SK-N-MC (cell line): ENCODE measurements around the gene CSRNP2.

Experiments used
- DNase-seq: peaks from one replicate; pipeline ENCODE4 v3.0.0-alpha.2; 2011; ENCODE audit warnings: low read depth, low spot score
- H3K27ac ChIP-seq: fragments of 200-600 bp; sonication (generic); 2 replicates; pipeline ENCODE4 v1.5.1; 2016; ENCODE audit warnings: mixed run types
- H3K36me3 ChIP-seq: fragments of 200-600 bp; sonication (generic); 2 replicates; pipeline ENCODE4 v1.6.1; 2017; ENCODE audit warnings: antibody characterized with exemption, low read length, mixed read lengths; ENCODE audit not compliant: insufficient read depth
- H3K4me3 ChIP-seq: fragments of 200-600 bp; sonication (generic); 2 replicates; pipeline ENCODE4 v1.5.1; 2016
- H3K9ac ChIP-seq: fragments of 200-600 bp; sonication (generic); 2 replicates; pipeline ENCODE4 v1.8.0; 2017; ENCODE audit warnings: mixed run types, mixed read lengths; ENCODE audit not compliant: insufficient read length
- H3K9me3 ChIP-seq: fragments of 200-600 bp; sonication (generic); 2 replicates; pipeline ENCODE4 v1.6.1; 2017; ENCODE audit warnings: low read depth, mild to moderate bottlenecking, antibody characterized with exemption, low read length, moderate library complexity, mixed read lengths
- EZH2 ChIP-seq: fragments of 200-600 bp; sonication (generic); IDR thresholded peaks from one replicate; pipeline ENCODE4 v1.6.1; 2017; ENCODE audit warnings: antibody characterized with exemption
- FOXP2 ChIP-seq: optimal IDR thresholded peaks from 2 replicates; pipeline ENCODE3; 2011; ENCODE audit warnings: mild to moderate bottlenecking, moderate library complexity; ENCODE audit not compliant: insufficient read depth; ENCODE audit errors: extremely low read length, control extremely low read depth
- POLR2AphosphoS5 ChIP-seq: IDR thresholded peaks from 2 replicates; pipeline ENCODE4 v1.6.1; 2012; ENCODE audit warnings: mild to moderate bottlenecking, low read depth, low read length, borderline replicate concordance

Gene CSRNP2

GRCh38 chr12:51049525-51049924 lies 33.9 kb downstream of the CSRNP2 start:
- no peak overlapping the region for H3K27ac ChIP-seq
- H3K9ac ChIP-seq, result peak overlapping the region; percentile 96
- peaks cover 27% of the 10 kb centered on the region for H3K36me3 ChIP-seq
- DNase-seq, result no peak
- peak overlapping the region; percentile 90 for H3K4me3 ChIP-seq
- H3K9me3 ChIP-seq, result no peaks in the 10 kb centered on the region
- TF ChIP-seq FOXP2 (no peak), EZH2 (no peak), POLR2AphosphoS5 (no peak)

- Histone ChIP-seq H3K9ac (peak overlapping the region; percentile 96), H3K4me3 (peak overlapping the region; percentile 90), H3K36me3 (peaks cover 19% of the 10 kb centered on the region), H3K27ac (peak overlapping the region; percentile 29; the same call in 1 of the 2 replicates), H3K9me3 (no peaks in the 10 kb centered on the region)
- DNase-seq, result no peak
- TF ChIP-seq POLR2AphosphoS5 (no peak), FOXP2 (no peak), EZH2 (no peak)
Measured at GRCh38 chr12:51048661-51049251, 34.6 kb downstream of the CSRNP2 start.

- DNase-seq, result peak; percentile 98
- no peaks in the 10 kb centered on the region for H3K9me3 ChIP-seq
- TF ChIP-seq FOXP2 (no peak), POLR2AphosphoS5 (peak; percentile 96)
- peak within 1 kb of the TSS; percentile 96 for H3K9ac ChIP-seq
- H3K36me3 ChIP-seq, result peaks cover 11% of the 10 kb centered on the region
- H3K27ac ChIP-seq, result peak within 1 kb of the TSS; percentile 69
- peak within 1 kb of the TSS; percentile 90 for H3K4me3 ChIP-seq
Measured at GRCh38 chr12:51047655-51048540, 35.5 kb downstream of the CSRNP2 start, which contains the start of gene LETMD1. Gene LETMD1, plus strand, starts transcription at chr12:51048327. Its CDS starts 30 bp downstream, at chr12:51048357.

GRCh38 chr12:51036279-51036678 lies 47.1 kb downstream of the CSRNP2 start:
- Histone ChIP-seq H3K27ac (no peak overlapping the region), H3K36me3 (no peaks in the 10 kb centered on the region), H3K9ac (no peak overlapping the region), H3K4me3 (no peak overlapping the region), H3K9me3 (no peaks in the 10 kb centered on the region)
- DNase-seq, result no peak
- no peak for TF ChIP-seq POLR2AphosphoS5
- no peak for TF ChIP-seq FOXP2
- no peak for TF ChIP-seq EZH2

GRCh38 chr12:51033457-51034089 lies 49.8 kb downstream of the CSRNP2 start:
- H3K36me3 ChIP-seq, result no peaks in the 10 kb centered on the region
- no peak overlapping the region for H3K9ac ChIP-seq
- no peak for TF ChIP-seq FOXP2
- TF ChIP-seq POLR2AphosphoS5, result no peak
- TF ChIP-seq EZH2, result no peak
- H3K9me3 ChIP-seq, result no peaks in the 10 kb centered on the region
- no peak overlapping the region for H3K4me3 ChIP-seq
- H3K27ac ChIP-seq, result no peak overlapping the region
- DNase-seq, result no peak

- DNase-seq, result no peak
- Histone ChIP-seq H3K27ac (no peak overlapping the region), H3K4me3 (no peak overlapping the region), H3K9ac (no peak overlapping the region), H3K9me3 (no peaks in the 10 kb centered on the region), H3K36me3 (no peaks in the 10 kb centered on the region)
- no peak for TF ChIP-seq POLR2AphosphoS5
Measured at GRCh38 chr12:51033048-51033447, 50.3 kb downstream of the CSRNP2 start.

GRCh38 chr12:51028813-51029150 lies 54.6 kb downstream of the CSRNP2 start:
- Histone ChIP-seq H3K36me3 (no peaks in the 10 kb centered on the region), H3K4me3 (peak overlapping the region; percentile 69), H3K9ac (peak overlapping the region; percentile 50), H3K27ac (no peak overlapping the region), H3K9me3 (no peaks in the 10 kb centered on the region)
- no peak for DNase-seq
- TF ChIP-seq POLR2AphosphoS5, result no peak
- no peak for TF ChIP-seq EZH2
- no peak for TF ChIP-seq FOXP2

- Histone ChIP-seq H3K27ac (no peak overlapping the region), H3K36me3 (no peaks in the 10 kb centered on the region), H3K4me3 (peak overlapping the region; percentile 69), H3K9ac (peak overlapping the region; percentile 50), H3K9me3 (no peaks in the 10 kb centered on the region)
- TF ChIP-seq POLR2AphosphoS5 (0 out of 2 replicates have a peak, but pooled peaks have one; percentile 17), EZH2 (no peak)
- peak; percentile 55 for DNase-seq
Measured at GRCh38 chr12:51028126-51028812, 55.1 kb downstream of the CSRNP2 start.
